Fibroblast of peridontal ligament (primary cell): ENCODE results near the gene GPR153.
"Not testable (repeated sequence)": the region's sequence is repeated elsewhere in the genome, so short reads cannot be mapped to it uniquely, and the experiment has no call there.

Experiments used
- DNase-seq: peaks from one replicate; pipeline ENCODE4 v3.0.0-alpha.2; 2010; ENCODE audit errors: extremely low read depth

GPR153 gene

GRCh38 chr1:6260961-6261614, at the start of gene GPR153:
TSS of gene GPR153 (minus strand) at chr1:6261098. CDS start at chr1:6254905, 6,193 bp downstream.
- no peak for DNase-seq

GRCh38 chr1:6310116-6310848, 49.4 kb upstream of the GPR153 start:
- no peak for DNase-seq

- DNase-seq = no peak
Measured at GRCh38 chr1:6309564-6309963, 48.7 kb upstream of the GPR153 start.

GRCh38 chr1:6308449-6308848, 47.6 kb upstream of the GPR153 start:
- no peak for DNase-seq

- not testable (repeated sequence) for DNase-seq
Measured at GRCh38 chr1:6307682-6308081, 46.8 kb upstream of the GPR153 start.

GRCh38 chr1:6307099-6307498, 46.2 kb upstream of the GPR153 start:
- DNase-seq = no peak

- DNase-seq = peak; percentile 8
Measured at GRCh38 chr1:6303397-6304012, 42.6 kb upstream of the GPR153 start.

GRCh38 chr1:6302568-6302967, 41.7 kb upstream of the GPR153 start:
- DNase-seq = no peak

GRCh38 chr1:6301526-6301925, 40.6 kb upstream of the GPR153 start:
- no peak for DNase-seq

- no peak for DNase-seq
Measured at GRCh38 chr1:6300342-6301048, 39.6 kb upstream of the GPR153 start.

GRCh38 chr1:6299557-6300165, 38.8 kb upstream of the GPR153 start:
- DNase-seq = no peak

GRCh38 chr1:6298940-6299465, 38.1 kb upstream of the GPR153 start:
- DNase-seq = no peak

- no peak for DNase-seq
Measured at GRCh38 chr1:6298530-6298929, 37.6 kb upstream of the GPR153 start.

GRCh38 chr1:6295910-6296309, 35.0 kb upstream of the GPR153 start:
- no peak for DNase-seq

- DNase-seq = no peak
Measured at GRCh38 chr1:6294890-6295556, 34.1 kb upstream of the GPR153 start.

GRCh38 chr1:6294080-6294889, 33.4 kb upstream of the GPR153 start:
- no peak for DNase-seq

- no peak for DNase-seq
Measured at GRCh38 chr1:6292102-6292501, 31.2 kb upstream of the GPR153 start.

GRCh38 chr1:6288665-6289064, 27.8 kb upstream of the GPR153 start:
- no peak for DNase-seq

- DNase-seq = no peak
Measured at GRCh38 chr1:6288026-6288425, 27.1 kb upstream of the GPR153 start.

GRCh38 chr1:6287431-6287886, 26.6 kb upstream of the GPR153 start:
- peak; percentile 65 for DNase-seq
